OCI-LY1 (cell line): Measurements from ENCODE around the gene E4F1.

ENCODE experiments used
- H2AFZ ChIP-seq: fragments of 200-600 bp; sonication (generic), shearing (Covaris generic); 2 replicates; pipeline ENCODE4 v1.6.0; 2014; ENCODE audit warnings: antibody characterized with exemption, mild to moderate bottlenecking, low read length
- H3F3A ChIP-seq: fragments of 200-600 bp; sonication (generic), shearing (Covaris generic); 2 replicates; pipeline ENCODE4 v1.6.0; 2014; ENCODE audit warnings: mild to moderate bottlenecking, antibody characterized with exemption, low read length, moderate library complexity; ENCODE audit not compliant: insufficient read depth
- H3K27ac ChIP-seq: fragments of 200-600 bp; sonication (generic); 2 replicates; pipeline ENCODE4 v1.5.1; 2014; ENCODE audit warnings: low read length, mixed run types, mild to moderate bottlenecking, low read depth; ENCODE audit not compliant: poor library complexity, severe bottlenecking
- H3K27me3 ChIP-seq: fragments of 200-600 bp; sonication (generic); 2 replicates; pipeline ENCODE4 v1.6.0; 2014; ENCODE audit warnings: antibody characterized with exemption, mild to moderate bottlenecking, low read length, moderate library complexity; ENCODE audit not compliant: insufficient read depth
- H3K36me3 ChIP-seq: fragments of 200-600 bp; sonication (generic); 2 replicates; pipeline ENCODE4 v1.6.1; 2014; ENCODE audit warnings: mild to moderate bottlenecking, antibody characterized with exemption, low read length, moderate library complexity, mixed read lengths; ENCODE audit not compliant: insufficient read depth
- H3K4me1 ChIP-seq: fragments of 200-600 bp; sonication (generic); 2 replicates; pipeline ENCODE4 v1.5.1; 2014; ENCODE audit warnings: mild to moderate bottlenecking, low read length, moderate library complexity; ENCODE audit not compliant: insufficient read depth, severe bottlenecking
- H3K4me2 ChIP-seq: fragments of 200-600 bp; sonication (generic), shearing (Covaris generic); 2 replicates; pipeline ENCODE4 v1.6.1; 2014; ENCODE audit warnings: low read length
- H3K4me3 ChIP-seq: fragments of 200-600 bp; sonication (generic); 2 replicates; pipeline ENCODE4 v1.5.1; 2014; ENCODE audit warnings: low read length, low read depth, mild to moderate bottlenecking, mixed read lengths; ENCODE audit not compliant: poor library complexity, severe bottlenecking
- H3K79me2 ChIP-seq: fragments of 200-600 bp; shearing (Covaris generic); 2 replicates; pipeline ENCODE4 v1.6.1; 2016; ENCODE audit warnings: mixed run types, low read length, mixed read lengths; ENCODE audit not compliant: insufficient read depth
- H3K9ac ChIP-seq: fragments of 200-600 bp; sonication (generic), shearing (Covaris generic); 2 replicates; pipeline ENCODE4 v1.6.1; 2014; ENCODE audit warnings: mild to moderate bottlenecking, low read length, mixed read lengths
- H3K9me2 ChIP-seq: fragments of 200-600 bp; sonication (generic), shearing (Covaris generic); 2 replicates; pipeline ENCODE4 v1.6.1; 2014; ENCODE audit warnings: low read depth, mild to moderate bottlenecking, low read length, mixed read lengths
- H3K9me3 ChIP-seq: fragments of 200-600 bp; shearing (Covaris generic); 2 replicates; pipeline ENCODE4 v1.6.1; 2014; ENCODE audit warnings: low read length, mixed read lengths
- H4K20me1 ChIP-seq: fragments of 200-600 bp; sonication (generic), shearing (Covaris generic); 2 replicates; pipeline ENCODE4 v1.6.0; 2016; ENCODE audit warnings: mild to moderate bottlenecking, low read length; ENCODE audit not compliant: insufficient read depth
- CTCF ChIP-seq: fragments of 200-600 bp; sonication (generic), shearing (Covaris generic); IDR thresholded peaks from 2 replicates; pipeline ENCODE4 v1.5.1; 2017; ENCODE audit warnings: mild to moderate bottlenecking, antibody characterized with exemption, low read length, moderate library complexity, mixed read lengths
- EZH2 ChIP-seq: fragments of 200-600 bp; sonication (generic), shearing (Covaris generic); IDR thresholded peaks from 2 replicates; pipeline ENCODE4 v1.8.0; 2017; ENCODE audit warnings: borderline replicate concordance, mixed run types, mild to moderate bottlenecking, antibody characterized with exemption, low read length, moderate library complexity, mixed read lengths

E4F1 gene

GRCh38 chr16:2275476-2276367 lies 52.3 kb downstream of the E4F1 start:
- Histone ChIP-seq H3K4me2 (no peak overlapping the region), H3K4me1 (no peaks in the 10 kb centered on the region), H3K79me2 (no peaks in the 10 kb centered on the region), H2AFZ (no peak overlapping the region), H3K36me3 (no peaks in the 10 kb centered on the region; the same call in 1 of the 2 replicates), H3K9me3 (no peaks in the 10 kb centered on the region), H4K20me1 (no peaks in the 10 kb centered on the region), H3F3A (no peaks in the 10 kb centered on the region), H3K9me2 (no peaks in the 10 kb centered on the region), H3K27me3 (peaks cover 11% of the 10 kb centered on the region), H3K27ac (no peak overlapping the region), H3K9ac (no peak overlapping the region), H3K4me3 (no peak overlapping the region)
- TF ChIP-seq CTCF (no peak), EZH2 (no peak)

DNA sequence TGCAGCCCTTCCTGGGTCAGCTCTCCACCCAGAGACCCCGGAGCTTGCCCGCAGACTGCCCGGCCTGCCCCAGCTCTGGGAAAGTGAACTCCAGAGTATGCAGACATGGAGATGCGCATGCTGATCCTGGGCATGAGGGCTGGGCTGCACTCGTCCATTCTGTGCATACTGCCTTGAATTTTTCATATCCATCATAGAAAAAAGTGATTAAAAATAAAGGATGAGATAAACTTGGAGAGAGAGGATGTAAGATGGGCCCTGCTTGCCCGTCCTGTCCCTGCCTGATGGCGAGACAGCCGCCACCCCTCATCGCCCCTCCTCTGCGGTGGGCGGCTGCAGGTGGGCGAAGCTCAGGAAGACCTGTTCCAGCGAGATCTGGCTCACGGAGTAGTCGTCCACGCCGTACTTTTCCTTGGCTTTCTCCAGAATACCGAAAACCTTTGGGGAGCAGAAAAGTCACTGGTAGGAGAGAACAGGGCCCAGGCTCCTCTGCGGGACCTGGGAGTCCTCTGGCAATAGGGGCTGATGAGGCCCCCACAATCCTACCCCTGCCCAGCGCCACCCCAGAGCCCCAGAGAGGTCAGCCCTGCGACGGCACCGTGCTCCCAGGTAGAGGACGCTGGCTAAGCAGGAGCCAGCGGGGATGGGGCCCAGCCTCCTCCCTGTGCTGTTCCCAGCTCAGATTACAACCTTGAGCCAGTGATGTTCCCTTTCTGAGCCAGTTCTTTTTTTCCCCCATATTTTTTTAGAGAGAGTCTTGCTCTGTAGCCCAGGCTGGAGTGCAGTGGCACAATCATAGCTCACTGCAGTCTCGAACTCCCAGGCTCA lies 53.2 kb downstream of the E4F1 start:
- Histone ChIP-seq H3K4me3 (no peak overlapping the region), H3K27me3 (peaks cover 11% of the 10 kb centered on the region), H3K79me2 (no peaks in the 10 kb centered on the region), H3K36me3 (no peaks in the 10 kb centered on the region; the same call in 1 of the 2 replicates), H3K27ac (no peak overlapping the region), H2AFZ (no peak overlapping the region), H3K4me1 (no peaks in the 10 kb centered on the region), H3K9me2 (no peaks in the 10 kb centered on the region), H3K9me3 (no peaks in the 10 kb centered on the region), H3F3A (no peaks in the 10 kb centered on the region), H3K4me2 (no peak overlapping the region), H3K9ac (no peak overlapping the region), H4K20me1 (no peaks in the 10 kb centered on the region)
- no peak for TF ChIP-seq CTCF
- no peak for TF ChIP-seq EZH2

DNA sequence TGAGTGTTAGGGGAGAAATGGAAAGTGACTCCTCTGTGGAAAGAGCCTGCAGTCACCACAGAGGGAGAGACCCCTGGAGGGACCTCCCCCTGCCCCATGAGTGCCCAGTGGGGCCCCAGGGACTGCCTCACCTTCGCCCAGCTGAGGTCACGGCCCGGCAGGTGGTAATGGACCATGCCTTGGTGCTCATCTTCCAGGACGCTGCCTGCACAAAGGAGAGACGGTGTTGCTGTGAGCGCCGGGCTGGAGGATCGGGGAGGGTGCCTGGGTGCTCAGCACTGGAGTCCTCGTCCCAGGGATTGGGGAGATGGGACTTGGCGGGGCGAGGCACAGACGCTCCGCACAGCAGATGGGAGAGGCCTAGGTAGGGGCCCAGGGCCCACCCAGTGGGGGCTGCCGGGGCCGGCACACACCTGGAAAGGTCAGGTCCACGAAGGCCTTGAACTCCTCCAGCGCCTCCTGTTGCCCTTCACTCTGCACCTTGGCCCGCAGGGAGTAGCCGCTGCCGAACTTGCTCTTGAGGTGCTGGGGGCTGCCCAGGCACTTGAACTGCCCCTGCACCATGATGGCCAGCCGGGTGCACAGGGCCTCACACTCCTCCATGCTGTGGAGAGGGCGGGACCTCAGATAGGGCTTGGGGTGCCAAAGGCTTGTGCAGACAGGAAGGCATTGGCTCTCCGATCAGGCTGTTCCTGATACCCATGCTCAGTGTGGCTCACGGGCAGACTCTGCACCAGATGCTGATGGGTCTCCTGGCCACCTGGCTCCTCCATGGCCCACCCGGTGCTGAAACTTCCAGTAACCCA lies 54.3 kb downstream of the E4F1 start:
- Histone ChIP-seq H3K27me3 (peaks cover 11% of the 10 kb centered on the region), H4K20me1 (no peaks in the 10 kb centered on the region), H3K79me2 (no peaks in the 10 kb centered on the region), H3K9me2 (no peaks in the 10 kb centered on the region), H3K4me3 (no peak overlapping the region), H3K9ac (no peak overlapping the region), H3K4me2 (no peak overlapping the region), H2AFZ (no peak overlapping the region), H3F3A (no peaks in the 10 kb centered on the region), H3K9me3 (no peaks in the 10 kb centered on the region), H3K36me3 (no peaks in the 10 kb centered on the region; the same call in 1 of the 2 replicates), H3K4me1 (no peaks in the 10 kb centered on the region), H3K27ac (no peak overlapping the region)
- no peak for TF ChIP-seq CTCF
- TF ChIP-seq EZH2 = no peak
